NCI-H1930 (cell line): ENCODE measurements around the gene ACACA.

ENCODE experiments used
- DNase-seq, 2 experiments: peaks; one replicate each; lab custom pipeline; 2025; lab: John Stamatoyannopoulos, UW

ACACA gene

GRCh38 chr17:37068266-37068665, 338.4 kb downstream of the ACACA start:
- DNase-seq: no peak

- DNase-seq: no peak
Measured at GRCh38 chr17:37067555-37068111, 339.0 kb downstream of the ACACA start.

GRCh38 chr17:37066322-37067255, 340.0 kb downstream of the ACACA start:
- no peak for DNase-seq

GRCh38 chr17:37065486-37066321, 340.9 kb downstream of the ACACA start:
- DNase-seq: no peak

GRCh38 chr17:37064956-37065355, 341.7 kb downstream of the ACACA start:
- DNase-seq: no peak

- DNase-seq: no peak
Measured at GRCh38 chr17:37064206-37064605, 342.4 kb downstream of the ACACA start.

- DNase-seq: no peak
Measured at GRCh38 chr17:37062021-37062420, 344.6 kb downstream of the ACACA start.

GRCh38 chr17:37060928-37061327, 345.7 kb downstream of the ACACA start:
- no peak for DNase-seq

GRCh38 chr17:37060094-37060493, 346.5 kb downstream of the ACACA start:
- DNase-seq: no peak

- no peak for DNase-seq
Measured at GRCh38 chr17:37059493-37059892, 347.1 kb downstream of the ACACA start.

- no peak for DNase-seq
Measured at GRCh38 chr17:37056622-37057021, 350.0 kb downstream of the ACACA start.

- no peak for DNase-seq
Measured at GRCh38 chr17:37054894-37055293, 351.7 kb downstream of the ACACA start.

GRCh38 chr17:37052450-37052849, 354.2 kb downstream of the ACACA start:
- DNase-seq: no peak

GRCh38 chr17:37051833-37052232, 354.8 kb downstream of the ACACA start:
- no peak for DNase-seq

- no peak for DNase-seq
Measured at GRCh38 chr17:37051381-37051780, 355.3 kb downstream of the ACACA start.

GRCh38 chr17:37050920-37051319, 355.7 kb downstream of the ACACA start:
- no peak for DNase-seq

GRCh38 chr17:37048811-37049210, 357.8 kb downstream of the ACACA start:
- DNase-seq: no peak

GRCh38 chr17:37047631-37048104, 359.0 kb downstream of the ACACA start:
- DNase-seq: peak; percentile 52 to 80

- no peak for DNase-seq
Measured at GRCh38 chr17:37045351-37045922, 361.2 kb downstream of the ACACA start.

- no peak for DNase-seq
Measured at GRCh38 chr17:37043201-37043600, 363.4 kb downstream of the ACACA start.

GRCh38 chr17:37041932-37042331, 364.7 kb downstream of the ACACA start:
- no peak for DNase-seq

GRCh38 chr17:37039269-37039668, 367.4 kb downstream of the ACACA start:
- no peak for DNase-seq
